ENCODE results near the gene MGRN1.

Gene MGRN1

DNA sequence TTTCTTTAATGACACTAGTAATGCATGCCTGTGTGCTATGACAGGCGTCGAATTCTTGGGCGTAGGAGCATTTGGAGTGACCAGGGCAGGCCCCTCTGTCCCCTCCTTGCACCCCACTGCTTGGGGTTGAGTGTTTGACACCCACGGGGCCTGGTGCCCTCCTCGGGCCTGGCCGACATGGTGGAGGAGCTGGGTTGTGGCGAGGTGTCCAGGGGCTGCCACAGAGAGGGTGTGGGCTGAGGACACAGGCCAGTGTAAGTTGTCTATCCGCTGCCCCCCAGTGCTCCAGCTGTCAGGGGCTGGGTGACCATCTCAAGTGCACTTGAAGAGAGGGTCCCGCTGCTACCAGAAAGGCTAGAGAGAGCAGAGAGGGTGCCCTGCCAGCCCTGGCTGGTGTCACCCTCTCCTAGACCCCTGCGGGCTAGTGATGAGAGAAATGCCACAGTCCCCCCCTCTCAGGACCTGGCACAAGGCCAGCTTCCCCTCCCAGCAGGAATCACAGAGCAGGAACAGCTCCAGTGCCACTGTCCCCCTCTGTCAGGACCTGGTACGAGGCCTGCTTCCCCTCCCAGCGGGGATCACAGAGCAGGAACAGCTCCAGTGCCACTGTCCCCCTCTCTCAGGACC, 30.5 kb downstream of the MGRN1 start:
- FAIRE-seq: no peak

DNA sequence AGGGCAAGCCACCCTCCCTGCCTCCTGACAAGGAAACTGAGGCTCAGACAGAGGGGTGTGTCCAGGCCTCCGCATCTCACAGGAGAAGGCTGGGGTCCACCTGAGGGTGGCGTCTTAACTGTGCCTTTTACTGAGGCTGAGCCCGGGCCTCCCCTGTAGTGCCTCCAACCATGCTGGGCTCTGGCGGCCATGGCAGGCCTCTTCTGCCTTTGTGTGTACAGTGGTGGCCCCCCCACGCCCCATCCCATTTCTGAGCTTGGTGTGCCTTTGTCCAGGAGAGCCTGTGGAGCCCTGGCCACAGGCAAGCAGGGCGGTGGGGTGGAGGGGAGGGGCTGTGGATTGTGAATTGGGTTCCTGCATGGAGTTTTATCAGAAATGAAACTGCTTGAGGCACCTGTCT, 31.2 kb downstream of the MGRN1 start:
- FAIRE-seq: no peak

- no peak for FAIRE-seq
Observed at GRCh38 chr16:4656221-4656620, 31.6 kb downstream of the MGRN1 start.

GRCh38 chr16:4656695-4657686, 32.4 kb downstream of the MGRN1 start:
- FAIRE-seq: no peak

DNA sequence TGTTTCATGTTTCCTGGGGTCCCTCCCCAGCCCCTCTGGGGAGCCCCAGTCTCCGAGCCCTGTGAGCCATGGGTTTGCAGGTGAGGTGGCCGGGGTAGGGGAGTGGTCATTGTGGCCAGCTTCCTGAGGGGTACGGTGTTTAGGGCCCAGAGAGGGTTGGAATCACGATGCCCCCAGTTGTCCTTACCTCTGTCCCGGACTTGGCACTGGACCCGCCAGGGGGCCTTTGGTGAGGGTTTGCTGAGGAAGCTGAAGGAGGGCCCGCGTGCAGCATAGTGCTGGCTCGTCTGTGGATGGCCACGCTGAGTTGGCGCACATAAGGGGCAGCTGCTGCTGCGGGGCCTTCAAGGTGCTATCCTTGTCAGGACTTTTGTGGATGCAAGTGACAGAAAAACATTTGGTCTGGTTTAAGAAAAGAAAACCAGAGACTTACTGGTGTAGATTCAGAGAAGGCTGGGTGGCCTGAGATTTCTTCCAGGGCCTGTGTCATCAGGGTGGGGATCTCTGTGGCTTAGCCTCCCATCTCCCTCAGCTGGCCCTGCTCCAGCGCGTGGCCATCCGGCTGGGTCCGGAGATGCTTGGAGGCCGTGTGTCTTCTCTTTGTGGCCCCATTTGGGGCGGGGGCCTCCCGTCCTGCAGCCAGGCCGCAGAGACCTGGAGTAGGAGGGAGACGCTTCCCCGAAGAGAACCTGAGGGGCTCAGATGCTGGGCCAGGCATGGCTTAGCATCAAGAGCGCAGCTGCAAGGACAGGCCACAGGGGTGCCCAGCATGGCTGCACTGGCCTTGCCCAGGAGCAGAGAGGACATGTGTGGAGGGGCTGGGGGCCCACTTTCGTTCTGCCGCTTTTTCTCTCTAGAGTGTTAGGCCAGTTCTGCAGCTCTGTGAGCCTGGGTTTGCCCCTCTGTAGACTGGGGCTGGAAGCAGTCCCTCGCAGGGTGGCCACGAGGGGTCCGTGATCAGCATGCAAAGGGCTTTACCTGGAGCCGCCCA, 35.0 kb downstream of the MGRN1 start:
- no peak for FAIRE-seq

DNA sequence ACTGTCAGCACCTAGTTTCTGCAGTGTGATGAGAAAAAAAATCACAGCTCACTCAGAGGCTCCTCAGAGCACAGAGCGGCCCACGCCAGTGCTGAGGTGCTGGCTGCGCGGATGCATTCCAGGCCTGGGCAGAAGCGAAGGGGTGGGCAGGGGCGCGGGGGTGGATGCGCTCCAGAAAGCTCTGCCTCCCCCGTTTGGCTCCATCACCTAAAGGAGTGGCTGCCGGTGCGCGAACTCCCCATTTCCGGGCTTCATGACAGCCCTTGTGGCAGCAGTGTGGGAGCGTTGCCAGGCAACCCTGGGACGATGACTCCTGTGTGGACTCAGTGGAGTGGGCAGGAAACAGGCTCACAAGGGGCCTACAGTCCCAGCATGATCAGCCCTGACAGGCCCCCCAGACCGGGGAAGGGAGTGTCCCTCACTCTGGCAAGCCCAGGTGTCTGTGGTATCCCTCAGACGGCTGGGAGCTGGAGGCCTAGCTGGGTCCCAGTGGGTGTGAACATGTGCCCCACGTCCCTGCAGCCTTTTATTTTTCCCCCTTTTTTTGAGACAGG, 35.9 kb downstream of the MGRN1 start:
- no peak for FAIRE-seq

DNA sequence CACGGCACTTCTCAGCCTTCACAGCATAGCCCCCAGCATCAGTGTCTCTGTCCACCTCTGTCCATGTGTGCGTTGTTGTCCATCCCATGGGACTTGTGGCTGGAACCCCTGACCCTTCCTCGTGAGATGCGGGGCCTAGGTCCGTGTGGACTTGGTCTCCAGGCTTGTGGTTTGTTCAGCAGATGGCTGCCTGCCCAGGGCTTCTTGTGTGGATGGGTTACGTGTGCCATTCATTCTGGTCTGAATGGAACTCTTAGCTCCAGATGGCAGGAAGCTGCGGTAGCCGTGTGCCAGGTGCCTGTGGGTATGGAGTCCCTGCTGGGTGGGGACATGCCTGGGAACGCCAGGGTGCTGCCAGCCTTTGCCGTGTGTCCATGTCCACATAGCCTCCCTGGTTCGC, 37.0 kb downstream of the MGRN1 start:
- FAIRE-seq: no peak

DNA sequence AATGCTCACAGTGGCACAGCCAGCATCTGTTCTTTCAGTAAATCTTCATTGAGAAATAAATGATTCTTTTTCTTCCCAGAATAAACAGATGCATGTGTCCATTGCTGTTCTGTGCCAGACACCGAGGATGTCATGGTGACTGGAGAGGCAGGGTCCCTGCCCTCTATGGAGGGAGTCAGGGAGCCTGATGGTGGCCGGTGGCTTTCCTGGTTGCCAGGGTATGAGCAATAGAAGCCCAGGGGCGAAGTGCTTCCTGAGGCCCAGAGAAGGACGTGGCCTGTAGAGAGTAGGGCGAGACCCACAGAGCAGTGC, 38.8 kb downstream of the MGRN1 start:
- FAIRE-seq: no peak

GRCh38 chr16:4663777-4664465, 39.3 kb downstream of the MGRN1 start:
- no peak for FAIRE-seq

DNA sequence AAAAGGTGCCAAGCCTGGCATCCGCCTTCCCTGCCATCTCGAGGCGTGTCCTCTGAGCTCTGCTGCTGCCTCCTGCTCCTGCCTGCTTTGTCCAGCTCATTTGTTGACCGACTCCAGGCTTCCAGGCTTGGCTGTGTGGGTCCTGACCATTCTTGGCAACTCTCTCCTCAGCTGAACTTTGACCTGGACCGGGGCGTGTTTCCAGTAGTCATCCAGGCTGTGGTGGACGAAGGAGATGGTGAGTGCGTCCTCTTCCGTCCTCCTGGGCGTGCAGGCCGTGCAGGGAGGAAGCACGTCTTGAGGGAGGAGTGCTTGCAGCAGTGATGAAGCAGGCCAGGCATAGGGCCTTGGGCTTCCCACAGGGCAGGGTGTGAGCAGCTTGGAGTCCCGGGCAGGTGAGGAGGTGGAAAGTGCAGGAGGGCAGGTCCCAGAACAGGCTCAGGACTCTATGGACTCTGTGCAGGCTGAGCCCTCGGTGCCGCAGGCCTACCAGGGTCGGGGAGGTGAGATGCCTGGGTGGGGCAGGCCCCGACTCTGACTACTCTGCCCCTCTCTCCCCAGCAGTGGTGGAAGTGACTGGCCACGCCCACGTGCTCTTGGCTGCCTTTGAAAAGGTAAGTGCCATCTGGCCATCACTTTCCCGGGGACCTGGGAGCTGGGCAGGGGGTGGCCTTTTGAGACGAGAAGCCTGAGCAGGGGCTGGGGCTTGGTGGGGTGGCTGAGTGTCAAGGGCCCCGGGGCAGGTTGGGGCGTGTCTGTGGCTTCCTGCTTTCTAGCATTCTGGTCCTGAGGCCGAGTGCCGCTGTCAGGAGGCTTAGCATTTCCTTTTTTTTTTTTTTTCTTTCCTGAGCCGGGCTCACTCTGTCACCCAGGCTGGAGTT, 40.2 kb downstream of the MGRN1 start:
- no peak for FAIRE-seq

- no peak for FAIRE-seq
Observed at GRCh38 chr16:4666537-4667202, 42.0 kb downstream of the MGRN1 start.

DNA sequence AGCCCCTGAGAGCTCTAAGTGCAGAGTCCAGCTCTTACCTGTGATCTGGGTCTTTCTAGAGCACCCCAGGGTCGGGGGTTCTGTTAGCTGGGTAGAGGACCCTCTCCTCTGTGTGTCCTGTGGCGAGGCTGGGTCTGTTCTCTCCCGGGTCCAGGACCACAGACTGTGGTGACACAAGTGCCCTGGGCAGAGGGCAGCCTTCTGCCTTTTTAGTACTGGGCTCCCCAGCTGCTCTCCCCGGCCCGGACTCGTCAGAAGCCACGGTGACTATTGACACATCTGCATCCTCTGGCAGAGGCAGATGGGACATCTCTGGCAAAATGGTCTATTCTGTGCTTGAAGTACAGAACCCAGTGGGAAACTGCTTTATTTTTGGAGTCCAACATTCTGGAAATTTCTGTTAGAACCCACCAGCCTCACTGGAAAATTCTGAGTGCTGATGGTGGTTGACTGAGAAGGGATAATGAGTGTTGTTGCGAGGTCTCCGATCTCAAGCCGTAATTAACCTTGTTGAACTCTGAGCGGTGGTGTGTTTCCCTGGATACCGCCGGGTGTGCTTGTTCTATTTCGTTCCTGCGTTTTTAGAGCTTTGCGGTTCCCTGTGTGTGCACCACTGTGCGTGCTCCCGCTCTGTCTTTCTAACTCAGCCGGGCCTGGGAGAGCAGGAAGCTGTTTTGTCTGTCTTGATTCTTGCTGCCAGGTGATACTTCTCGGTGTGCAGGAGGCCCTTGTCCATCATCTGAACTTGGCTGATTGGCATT, 42.8 kb downstream of the MGRN1 start:
- no peak for FAIRE-seq

DNA sequence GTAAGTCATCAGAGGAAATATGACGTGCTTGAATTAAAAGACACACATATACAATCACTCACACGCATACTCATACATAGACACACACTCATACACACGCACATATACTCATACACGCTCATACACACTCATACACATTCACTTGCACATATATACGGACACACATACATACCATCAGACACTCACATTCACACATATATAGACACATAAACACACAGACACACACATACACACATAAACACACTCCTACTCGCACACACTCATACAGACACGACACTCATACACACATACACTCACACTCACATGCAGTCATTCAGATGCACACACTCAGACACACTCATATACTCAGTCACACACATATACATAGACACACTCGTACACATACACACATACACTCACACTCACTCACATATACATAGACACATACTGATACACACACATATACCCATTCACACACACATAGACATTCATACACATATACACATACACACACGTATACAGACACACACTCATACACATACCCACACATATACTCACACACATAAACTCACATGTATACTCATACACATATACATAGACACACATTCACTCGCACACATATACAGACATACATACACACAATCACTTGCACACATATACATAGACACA, 43.8 kb downstream of the MGRN1 start:
- no peak for FAIRE-seq

- FAIRE-seq: no peak
Observed at GRCh38 chr16:4673387-4674046, 48.9 kb downstream of the MGRN1 start.

- no peak for FAIRE-seq
Observed at GRCh38 chr16:4674926-4675530, 50.4 kb downstream of the MGRN1 start.

GRCh38 chr16:4675864-4676786, 51.5 kb downstream of the MGRN1 start:
- FAIRE-seq: no peak

DNA sequence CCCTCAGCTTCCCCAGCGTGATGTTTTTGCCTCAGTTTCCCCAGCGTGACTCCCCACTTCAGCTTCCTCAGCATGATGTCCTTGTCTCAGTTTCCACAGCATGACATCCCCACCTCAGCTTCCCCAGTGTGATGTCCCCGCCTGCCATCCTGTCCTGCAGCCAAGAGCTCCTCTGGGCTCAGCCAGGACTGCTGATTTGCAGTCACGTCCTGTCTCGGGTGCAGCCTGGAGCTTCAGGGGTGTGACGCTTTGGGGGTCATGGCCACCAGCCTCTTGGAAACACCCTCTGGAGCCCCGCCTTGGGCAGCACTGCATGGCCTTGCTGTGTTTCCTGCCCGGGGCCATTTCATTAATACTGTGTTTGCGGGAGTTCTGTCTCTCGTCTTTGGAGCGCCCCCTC, 52.2 kb downstream of the MGRN1 start:
- FAIRE-seq: no peak

Measured in TTC549 (cell line).